HG02938 (cell line): Measurements from ENCODE around the gene LTA4H.
A peak's percentile ranks its signal among the peaks of the same experiment; 100 is the strongest.
"Not testable (repeated sequence)": the region's sequence is repeated elsewhere in the genome, so short reads cannot be mapped to it uniquely, and the experiment has no call there.

Experiments
- ATAC-seq: cut with Tn5 transposase; IDR thresholded peaks from one replicate; pipeline ENCODE4 v1.9.1; 2021; ENCODE audit warnings: mild to moderate bottlenecking, moderate library complexity; ENCODE audit not compliant: unreplicated experiment

The LTA4H gene

GRCh38 chr12:96035283-96036236 lies at the start of gene LTA4H:
TSS of gene LTA4H (minus strand) at chr12:96035587. CDS start at chr12:96035519, 68 bp downstream.
- peak; percentile 91 for ATAC-seq

GRCh38 chr12:96084624-96085023 lies 49.2 kb upstream of the LTA4H start:
- ATAC-seq: no peak

- ATAC-seq: no peak
Observed at GRCh38 chr12:96083020-96083719, 47.8 kb upstream of the LTA4H start.

- ATAC-seq: no peak
Observed at GRCh38 chr12:96081596-96081995, 46.2 kb upstream of the LTA4H start.

- no peak for ATAC-seq
Observed at GRCh38 chr12:96078231-96079135, 43.1 kb upstream of the LTA4H start.

GRCh38 chr12:96077081-96077480 lies 41.7 kb upstream of the LTA4H start:
- no peak for ATAC-seq

- ATAC-seq: no peak
Observed at GRCh38 chr12:96075560-96075959, 40.2 kb upstream of the LTA4H start.

- no peak for ATAC-seq
Observed at GRCh38 chr12:96073346-96074330, 38.3 kb upstream of the LTA4H start.

GRCh38 chr12:96070670-96071279 lies 35.4 kb upstream of the LTA4H start:
- ATAC-seq: peak; percentile 59

GRCh38 chr12:96069511-96070231 lies 34.3 kb upstream of the LTA4H start:
- ATAC-seq: no peak

GRCh38 chr12:96068636-96069035 lies 33.2 kb upstream of the LTA4H start:
- no peak for ATAC-seq

GRCh38 chr12:96068111-96068510 lies 32.7 kb upstream of the LTA4H start:
- no peak for ATAC-seq

- ATAC-seq: not testable (repeated sequence)
Observed at GRCh38 chr12:96065776-96066175, 30.4 kb upstream of the LTA4H start.

GRCh38 chr12:96064966-96065365 lies 29.6 kb upstream of the LTA4H start:
- no peak for ATAC-seq

GRCh38 chr12:96064271-96064670 lies 28.9 kb upstream of the LTA4H start:
- no peak for ATAC-seq

GRCh38 chr12:96063046-96063445 lies 27.7 kb upstream of the LTA4H start:
- no peak for ATAC-seq

- peak; percentile 66 for ATAC-seq
Observed at GRCh38 chr12:96061864-96062453, 26.6 kb upstream of the LTA4H start.

- ATAC-seq: no peak
Observed at GRCh38 chr12:96061323-96061722, 25.9 kb upstream of the LTA4H start.
